Stimulated activated naive CD8-positive, alpha-beta T cell treated with anti-CD3 and anti-CD28 coated beads, Interleukin-15, Interleukin-2, amounts not matched to agents 100 U/mL and 50 U/mL, for 24 hours (primary cell): Measurements from ENCODE around the gene COL27A1.

ENCODE experiments used
- ATAC-seq: fragments of 150-1000 bp; cut with Tn5 transposase; one replicate; pipeline ENCODE4 v1.10.0; 2021
- DNase-seq: peaks from one replicate; pipeline ENCODE4 v3.0.0; 2021

COL27A1 gene

DNA sequence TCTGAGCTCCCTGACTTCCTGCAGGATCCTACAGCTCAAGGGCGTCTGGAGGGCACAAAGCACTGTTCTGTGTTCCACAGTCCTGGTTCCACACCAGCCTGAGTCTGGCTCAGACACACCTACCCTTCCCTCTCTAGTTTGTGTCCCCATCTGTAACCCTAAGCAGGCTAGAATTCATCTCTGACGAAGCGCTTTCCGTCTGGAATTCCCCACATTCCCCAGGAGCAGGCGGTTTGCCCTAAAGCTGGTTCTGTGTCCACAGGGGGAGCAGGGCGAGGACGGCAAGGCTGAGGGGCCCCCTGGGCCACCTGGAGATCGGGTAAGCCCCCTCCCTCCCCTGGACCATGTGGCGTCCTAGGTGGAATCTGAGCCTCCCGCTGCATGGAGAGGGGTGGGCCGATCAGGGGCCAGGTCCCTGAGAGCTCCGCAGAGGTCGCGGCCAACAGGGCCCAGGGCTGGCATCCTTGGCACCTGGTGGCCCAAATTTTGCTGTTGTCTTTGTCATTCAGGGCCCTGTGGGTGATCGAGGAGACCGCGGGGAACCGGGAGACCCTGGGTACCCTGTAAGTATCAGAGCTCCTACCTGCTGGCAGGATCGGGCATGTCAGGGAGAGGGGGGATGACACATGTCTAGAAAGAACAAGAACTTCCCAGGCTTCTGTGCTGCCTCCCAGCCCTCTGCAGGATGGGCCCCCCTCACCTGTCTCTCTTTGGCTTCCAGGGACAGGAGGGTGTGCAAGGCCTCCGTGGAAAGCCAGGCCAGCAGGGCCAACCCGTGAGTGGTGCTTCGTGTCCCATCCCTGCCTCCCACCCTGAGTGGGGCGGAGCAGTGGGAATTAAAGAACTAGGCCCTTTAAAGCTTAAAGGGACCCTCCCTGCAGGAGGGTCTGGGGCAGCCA, 133.1 kb downstream of the COL27A1 start:
- ATAC-seq (no peak), DNase-seq (no peak)

DNA sequence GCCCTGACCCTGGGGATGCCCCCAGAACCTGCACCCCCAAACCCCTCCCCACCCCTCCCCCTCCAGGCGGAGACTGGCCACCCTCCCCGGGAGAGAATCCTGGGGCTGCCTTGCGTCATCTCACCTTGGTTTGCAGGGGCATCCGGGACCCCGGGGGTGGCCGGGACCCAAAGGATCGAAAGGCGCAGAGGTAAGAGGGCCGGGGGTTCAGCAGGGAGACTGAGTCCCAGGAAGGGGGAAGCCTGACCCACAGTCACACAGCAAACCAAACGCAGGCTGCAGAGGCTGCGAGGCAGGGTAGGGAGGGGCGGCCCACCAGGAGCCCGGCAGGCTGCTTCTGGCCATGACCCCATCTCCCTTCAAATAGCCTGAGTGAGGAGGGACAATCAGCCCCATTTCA, 133.8 kb downstream of the COL27A1 start:
- DNase-seq = no peak

DNA sequence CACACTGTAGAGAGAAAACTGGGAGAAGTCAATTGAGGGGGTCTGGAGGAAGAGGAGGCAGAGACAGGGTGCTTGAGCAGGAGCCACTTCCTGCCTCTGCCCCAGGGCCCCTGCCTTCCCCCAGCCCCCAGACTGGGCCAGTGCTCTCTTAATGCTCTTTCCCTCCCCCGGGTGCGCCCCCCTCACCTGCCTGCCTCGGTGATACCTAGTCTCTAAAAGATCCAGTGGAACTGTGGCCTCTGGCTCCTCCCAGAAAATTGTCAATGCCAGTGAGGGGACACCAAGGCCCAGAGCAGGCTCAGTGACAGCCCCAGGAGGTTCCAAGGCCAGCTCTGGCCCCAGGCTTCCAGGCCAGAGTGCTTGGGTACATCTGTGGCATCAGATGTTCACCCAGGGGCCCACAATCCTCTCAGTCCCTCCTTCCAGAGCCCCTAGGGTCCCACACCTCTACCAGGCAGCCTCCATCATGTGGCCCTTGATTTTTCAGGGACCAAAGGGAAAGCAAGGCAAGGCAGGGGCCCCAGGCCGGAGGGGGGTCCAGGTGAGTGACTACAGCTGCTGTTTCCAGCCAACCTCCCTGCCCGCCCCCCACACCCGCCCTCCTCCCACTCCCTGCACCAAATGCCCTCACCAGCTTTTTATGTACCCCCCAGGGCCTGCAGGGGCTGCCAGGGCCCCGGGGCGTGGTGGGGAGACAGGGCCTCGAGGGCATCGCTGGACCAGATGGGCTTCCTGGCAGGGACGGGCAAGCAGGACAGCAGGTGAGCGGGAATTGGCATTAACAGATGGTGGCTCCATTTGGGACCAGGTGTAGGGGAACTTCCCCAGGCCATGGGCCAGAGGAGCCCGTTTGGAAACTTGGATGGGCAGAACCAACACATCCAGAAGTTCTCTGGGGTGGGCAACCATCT, 134.5 kb downstream of the COL27A1 start:
- DNase-seq (no peak), ATAC-seq (no peak)

More for the DNA sequence above, 133.8 kb downstream of the COL27A1 start:
- no peak for ATAC-seq

DNA sequence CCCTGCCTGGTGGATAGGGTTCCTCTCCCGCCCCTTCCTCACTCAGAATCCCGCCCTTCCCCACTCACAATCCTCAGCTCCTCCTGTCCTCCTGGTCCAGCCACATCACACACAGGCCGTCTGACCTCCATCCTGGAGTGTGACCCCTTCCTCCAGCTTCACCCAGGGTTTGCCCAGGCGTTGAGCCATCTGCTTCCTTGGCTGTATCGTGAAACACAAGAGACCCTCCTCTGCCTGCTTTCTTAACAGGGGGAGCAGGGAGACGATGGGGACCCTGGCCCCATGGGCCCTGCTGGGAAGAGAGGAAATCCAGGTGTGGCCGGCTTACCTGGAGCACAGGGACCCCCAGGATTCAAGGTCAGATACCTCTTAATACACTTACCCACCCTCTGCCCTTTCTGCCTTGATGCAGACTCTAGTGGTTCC, 135.2 kb downstream of the COL27A1 start:
- DNase-seq (no peak), ATAC-seq (no peak)

DNA sequence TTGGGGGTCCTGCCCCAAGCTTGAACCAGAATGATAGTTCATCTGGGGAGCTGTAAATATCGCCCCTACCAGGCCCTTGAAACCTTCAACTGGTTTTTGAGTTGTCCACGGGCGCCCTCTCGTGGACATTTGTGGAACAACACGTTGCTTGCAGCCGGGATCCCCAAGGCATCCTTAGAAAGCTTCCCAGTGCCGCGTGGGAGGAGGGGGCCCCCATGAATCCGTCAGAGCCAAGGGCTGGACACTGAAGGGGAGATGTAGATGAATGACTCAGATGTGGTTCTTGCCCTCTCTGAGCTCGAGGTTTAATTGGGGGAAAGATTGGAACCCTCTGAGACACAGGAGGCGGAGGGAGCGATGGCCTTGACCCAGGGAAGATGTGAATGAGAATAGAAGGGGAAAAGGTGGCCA, 135.7 kb downstream of the COL27A1 start:
- DNase-seq (peak; percentile 79), ATAC-seq (peak; percentile 40)

DNA sequence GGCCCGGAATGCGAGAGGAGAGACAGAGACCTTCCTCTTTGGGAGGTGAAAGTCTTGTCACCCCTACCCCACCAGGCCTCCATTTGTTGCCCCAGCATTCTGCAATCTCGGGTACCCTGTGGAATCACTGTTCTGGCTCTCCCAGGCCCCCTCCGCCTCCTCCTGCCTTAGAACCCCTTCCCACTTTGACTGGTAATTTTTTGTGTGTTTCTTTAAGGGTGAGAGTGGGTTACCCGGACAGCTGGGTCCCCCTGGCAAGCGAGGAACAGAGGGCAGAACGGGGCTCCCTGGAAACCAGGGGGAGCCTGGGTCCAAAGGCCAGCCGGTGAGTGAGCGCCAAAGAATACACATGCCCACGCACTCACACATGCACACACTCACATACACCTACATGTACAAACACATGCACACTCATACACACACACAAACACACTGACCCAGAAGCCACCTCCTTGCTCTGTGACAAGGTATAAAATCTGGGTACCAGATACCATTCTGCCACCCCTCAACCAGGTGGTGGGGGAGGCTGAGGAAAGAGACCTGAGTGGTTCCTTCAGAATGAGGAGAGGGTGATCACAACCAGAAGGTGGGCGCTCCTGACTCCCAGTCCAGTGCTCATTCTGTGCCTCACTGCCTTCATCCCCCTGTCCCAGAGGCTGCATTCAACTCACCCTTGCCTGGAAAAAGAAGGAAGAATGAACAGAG, 136.7 kb downstream of the COL27A1 start:
- no peak for ATAC-seq

DNA sequence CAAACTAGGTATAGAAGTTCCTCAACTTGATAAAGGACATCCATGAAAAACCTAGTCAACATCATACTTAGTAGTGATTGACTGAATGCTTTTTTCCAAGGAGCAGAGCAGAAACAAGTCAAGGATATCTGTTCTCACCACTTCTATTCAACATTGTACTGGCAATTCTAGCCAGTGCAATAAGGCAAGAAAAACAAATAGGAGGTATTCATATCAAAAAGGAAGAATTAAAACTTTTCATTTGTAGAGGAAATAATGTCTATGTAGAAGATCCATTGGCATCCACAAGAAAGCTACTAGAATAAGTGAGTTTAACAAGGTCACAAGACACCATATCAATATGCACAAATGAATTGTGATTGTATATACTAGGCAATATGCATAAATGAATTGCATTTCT, 139.3 kb downstream of the COL27A1 start:
- DNase-seq = no peak
- no peak for ATAC-seq

More for the DNA sequence above, 136.7 kb downstream of the COL27A1 start:
- no peak for DNase-seq

DNA sequence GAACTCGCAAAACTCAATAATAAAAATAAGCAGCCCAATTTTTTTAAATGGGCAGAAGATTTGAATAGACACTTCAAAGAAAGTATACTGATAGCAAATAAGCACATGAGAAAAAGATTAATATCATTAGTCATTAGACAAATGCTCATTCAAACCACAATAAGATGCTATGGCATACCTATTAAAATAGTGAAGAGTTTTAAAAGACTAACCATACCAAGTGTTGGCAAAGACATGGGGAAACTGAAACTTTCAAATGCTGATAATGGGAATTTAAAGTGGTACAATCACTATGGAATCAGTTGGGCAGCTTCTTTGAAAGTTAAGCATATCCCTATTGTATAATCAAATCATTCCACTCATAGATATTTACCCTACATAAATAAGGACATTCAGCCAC, 141.0 kb downstream of the COL27A1 start:
- ATAC-seq = no peak

DNA sequence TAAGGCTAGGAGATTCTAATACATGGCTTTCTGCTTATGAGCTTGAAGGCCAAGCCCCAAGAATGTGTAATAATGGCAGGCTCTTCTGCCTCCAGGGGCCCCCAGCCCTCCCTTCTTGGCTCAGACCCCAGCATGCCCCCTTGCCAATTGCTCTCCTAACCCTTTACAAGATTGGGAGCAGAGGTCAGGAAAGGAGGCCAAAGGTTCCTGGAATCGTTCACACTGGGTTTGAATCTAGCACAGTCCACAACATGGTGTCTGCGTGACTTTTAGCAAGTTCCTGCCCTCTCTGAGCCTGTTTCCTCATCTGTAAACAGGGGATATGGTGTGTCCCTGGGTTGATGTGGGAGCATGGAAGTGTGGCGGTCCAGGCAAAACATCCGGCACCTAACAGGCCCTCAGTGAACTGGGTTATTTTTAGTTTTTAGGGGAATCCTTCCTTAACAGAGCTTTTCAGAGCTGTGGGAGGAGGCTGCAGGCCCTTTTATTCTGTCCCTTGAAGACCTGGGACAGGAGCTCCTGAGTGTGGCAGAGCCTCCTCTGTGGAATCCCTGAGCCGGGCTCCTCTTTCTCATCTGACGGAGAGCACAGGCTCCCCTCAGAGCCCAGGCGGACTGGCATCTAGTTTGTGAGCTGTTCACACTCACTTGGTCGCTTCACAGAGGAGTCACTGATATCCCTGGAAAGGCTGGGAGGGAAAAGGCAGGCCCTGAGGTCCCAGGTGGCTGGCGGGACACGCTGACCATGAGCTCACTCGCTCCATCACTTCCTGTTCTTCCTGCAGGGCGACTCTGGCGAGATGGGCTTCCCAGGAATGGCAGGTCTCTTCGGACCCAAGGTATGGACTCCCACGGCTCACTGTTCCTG, 144.2 kb downstream of the COL27A1 start:
- DNase-seq (no peak), ATAC-seq (no peak)

More for the DNA sequence above, 141.0 kb downstream of the COL27A1 start:
- no peak for DNase-seq

DNA sequence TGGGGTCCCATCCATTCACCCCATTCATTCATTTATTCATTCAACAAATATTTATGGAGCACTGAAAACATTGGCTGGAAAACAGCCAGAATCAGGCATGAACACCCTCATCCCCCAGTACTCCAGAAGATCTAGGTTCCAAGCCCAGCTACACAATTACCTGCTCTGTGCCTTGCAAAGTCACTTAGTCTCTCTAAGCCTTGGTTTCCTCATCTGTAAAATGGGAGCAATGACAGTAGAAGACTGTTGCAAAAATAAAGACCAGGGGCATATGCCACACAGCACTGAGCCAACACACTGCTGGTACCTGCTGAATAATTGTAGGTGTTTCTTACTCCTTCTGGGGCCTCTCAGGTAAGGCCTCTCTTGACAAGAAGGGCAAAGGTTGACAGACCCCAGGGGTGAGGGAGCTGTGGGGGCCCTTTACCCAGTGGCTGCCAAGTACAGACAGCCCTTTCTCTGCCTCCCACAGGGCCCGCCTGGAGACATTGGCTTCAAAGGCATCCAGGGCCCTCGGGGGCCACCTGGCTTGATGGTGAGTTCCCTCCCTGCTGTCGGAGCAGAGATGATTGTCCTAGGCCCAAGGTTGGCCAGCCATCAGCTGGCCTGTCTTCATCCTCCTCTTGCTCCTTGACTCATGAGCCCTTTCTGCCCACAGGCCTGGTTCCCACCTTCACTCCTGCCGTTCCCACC, 145.0 kb downstream of the COL27A1 start:
- ATAC-seq (no peak), DNase-seq (no peak)

DNA sequence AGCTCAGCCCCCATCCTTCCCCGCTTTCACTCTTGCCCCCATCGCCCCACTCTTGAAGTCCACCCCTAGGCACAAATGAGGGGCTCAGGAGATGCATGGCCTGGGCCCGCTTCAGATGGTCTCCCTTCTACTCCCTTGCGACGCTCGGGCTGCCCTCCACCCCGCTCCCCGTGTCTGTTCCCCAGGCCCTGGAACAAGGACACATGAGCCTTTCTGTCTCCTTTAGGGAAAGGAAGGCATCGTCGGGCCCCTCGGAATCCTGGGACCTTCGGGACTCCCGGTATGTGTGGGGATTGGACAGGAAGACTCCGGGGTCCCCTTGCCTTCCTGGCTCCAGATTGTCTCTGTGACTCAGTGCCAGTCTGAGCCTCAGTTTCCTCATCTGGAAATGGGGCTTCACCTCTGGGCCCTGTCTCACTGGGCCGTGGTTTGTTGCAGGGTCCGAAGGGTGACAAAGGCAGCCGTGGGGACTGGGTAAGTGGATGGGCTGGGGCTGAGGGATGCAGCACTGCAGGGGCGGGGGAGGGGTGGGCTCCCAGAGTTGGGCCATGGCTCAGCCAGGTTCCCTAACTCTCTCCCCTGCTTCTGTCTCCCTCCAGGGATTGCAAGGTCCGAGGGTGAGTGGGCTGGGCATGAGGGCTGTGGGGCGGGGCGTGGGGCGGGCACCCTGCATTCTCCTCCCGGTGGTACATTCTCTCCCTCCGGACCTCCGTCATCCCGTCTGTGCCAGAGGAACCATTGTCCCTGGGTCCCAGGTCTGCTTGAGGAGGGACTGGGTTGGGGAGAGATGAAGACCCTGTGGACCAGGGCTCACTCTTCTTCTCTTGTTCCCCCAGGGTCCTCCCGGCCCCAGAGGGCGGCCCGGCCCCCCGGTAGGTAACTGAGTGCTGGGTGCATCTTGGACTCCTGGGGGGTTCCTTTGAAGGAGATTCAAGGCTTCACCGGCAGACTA, 145.8 kb downstream of the COL27A1 start:
- DNase-seq = no peak
- ATAC-seq = no peak

DNA sequence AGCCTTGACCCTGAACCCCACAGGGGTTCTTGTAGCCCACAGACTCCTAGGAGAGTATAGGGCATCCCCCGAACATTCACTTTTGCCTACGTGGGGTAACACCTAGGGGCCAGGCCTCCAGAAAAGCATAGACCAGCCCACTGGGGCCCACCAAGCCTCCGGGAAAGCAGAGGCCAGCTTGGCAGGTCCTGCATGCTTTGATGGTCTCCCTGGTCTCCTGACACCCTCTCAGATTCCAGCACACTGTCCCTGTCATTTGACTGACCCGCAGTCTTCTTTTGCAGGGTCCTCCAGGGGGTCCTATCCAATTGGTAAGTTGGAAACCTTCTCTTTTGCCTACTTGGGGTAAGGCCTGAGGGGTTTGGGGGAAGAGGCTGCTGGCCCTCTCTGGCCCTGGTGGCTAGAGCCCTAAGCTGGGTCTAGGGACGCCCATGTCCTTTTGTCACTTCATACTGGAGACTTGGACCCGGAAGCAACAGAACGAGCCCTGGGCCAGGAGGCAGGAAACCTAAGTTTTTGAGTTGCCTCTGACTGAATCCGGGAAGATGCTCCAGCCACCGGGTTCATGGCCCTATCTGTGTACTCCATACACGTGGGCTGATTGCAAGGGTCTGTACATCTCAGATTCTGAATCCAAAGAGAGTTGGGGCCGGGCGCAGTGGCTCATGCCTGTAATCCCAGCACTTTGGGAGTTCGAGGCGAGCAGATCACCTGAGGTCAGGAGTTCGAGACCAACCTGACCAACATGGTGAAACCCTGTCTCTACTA, 146.6 kb downstream of the COL27A1 start:
- ATAC-seq (no peak), DNase-seq (no peak)

DNA sequence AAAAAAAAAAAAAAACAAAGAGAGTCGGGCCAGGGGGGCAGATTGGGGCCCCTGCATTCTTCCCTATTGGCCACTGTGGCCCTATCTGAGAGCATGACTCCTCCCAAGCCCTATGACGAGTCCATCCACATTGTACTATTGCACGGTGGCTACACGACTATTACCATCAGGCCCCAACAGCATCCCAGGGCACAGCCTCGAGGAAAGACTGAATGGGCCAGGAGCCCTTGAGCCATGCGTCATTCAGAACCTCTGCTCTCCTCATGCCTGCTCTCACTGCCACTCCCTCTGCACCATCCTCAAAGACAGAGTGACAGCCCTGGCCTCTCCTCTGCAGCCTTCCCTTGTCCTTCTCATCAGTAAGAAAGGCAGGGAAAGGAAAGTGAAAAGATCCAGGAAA, 147.4 kb downstream of the COL27A1 start:
- DNase-seq = no peak
- ATAC-seq = no peak

DNA sequence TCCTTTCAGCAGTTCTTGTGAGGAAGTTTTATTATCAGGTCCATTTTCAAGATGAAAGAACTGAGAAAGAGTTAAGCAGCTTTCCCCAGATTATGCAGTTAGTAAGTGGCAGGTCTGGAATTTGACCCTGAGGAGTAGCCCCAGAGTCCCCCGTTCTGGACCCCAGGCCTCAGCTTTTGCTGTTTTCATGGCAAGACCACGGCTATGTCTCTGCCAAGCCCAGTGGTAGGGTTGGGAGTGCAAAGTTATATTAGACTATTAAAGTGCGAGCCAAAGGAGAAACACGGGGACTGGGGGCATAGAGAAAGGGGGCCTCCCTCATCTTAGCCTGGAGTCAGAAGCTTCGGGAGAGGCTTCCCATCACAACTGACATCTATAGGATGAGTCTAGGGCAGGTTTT, 148.2 kb downstream of the COL27A1 start:
- no peak for ATAC-seq
- no peak for DNase-seq

DNA sequence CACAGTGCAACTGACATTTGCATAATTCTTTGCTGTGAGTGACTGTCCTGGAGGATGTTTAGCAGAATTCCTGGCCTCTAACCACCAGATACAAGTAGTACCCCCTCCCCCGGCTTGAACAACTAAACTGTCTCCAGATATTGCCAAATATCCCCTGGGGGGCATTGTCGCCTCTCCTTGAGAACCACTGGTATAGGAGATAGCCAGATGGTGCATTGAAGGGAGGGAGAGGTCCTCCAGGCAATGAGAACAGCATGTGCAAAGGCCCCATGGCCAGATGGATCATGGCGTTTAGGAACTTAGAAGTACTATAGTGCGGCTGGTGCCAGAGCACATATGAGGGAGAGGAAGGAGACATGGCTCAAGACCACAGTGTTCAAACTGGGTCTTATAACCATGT, 148.6 kb downstream of the COL27A1 start:
- no peak for DNase-seq
- no peak for ATAC-seq

DNA sequence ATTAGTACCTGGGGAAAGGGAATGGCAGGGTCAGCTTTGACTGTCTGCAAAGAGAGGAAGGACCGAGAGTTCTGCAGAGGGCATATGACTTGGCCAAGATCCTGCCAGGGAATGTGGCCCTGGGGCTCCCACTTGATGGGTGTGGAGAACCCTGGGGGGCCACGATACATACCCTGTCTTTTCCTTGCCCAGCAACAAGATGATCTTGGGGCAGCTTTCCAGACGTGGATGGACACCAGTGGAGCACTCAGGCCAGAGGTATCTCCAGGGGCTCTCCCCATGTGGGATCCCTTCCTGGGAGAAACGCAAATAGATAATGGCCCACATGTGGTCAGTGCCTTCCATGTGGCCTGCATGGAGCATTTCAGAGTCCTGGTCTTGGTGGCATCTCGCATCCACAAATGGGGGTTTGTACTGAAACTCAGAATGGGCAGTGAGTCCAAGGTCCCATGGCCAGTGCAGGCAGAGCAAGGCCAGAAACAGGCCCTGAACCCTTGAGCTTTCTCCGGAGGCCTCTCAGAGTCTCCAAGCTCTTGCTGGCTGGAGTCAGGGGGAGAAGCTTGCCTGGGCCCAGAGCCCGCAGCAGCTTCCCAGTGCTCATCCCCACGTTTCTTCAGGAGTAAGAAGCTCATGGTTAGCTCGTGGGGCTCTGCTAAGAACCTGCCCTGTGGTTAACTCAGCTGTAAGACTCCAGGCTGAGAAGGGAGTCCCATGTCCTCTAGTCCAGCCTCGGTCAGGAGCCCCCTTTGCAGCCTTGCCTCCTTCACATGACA, 149.3 kb downstream of the COL27A1 start:
- DNase-seq = no peak
- no peak for ATAC-seq

DNA sequence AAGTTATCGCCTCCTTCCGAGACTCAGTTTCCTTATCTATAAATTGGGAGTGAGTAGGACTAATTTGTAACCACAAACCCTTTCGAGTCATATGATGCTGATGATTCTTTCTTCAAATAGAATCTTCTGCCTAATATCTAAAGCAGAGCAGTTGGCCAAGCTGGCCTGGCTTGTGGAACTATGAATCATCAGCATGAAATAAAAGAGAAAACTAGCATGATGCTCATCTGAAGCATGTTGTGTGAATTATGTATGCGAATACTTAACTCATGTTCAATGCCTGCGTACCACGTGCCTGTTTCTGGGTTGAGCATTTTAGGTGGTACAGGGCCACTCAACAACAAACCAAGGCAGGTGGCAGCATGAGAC, 152.5 kb downstream of the COL27A1 start:
- ATAC-seq (no peak), DNase-seq (no peak)

DNA sequence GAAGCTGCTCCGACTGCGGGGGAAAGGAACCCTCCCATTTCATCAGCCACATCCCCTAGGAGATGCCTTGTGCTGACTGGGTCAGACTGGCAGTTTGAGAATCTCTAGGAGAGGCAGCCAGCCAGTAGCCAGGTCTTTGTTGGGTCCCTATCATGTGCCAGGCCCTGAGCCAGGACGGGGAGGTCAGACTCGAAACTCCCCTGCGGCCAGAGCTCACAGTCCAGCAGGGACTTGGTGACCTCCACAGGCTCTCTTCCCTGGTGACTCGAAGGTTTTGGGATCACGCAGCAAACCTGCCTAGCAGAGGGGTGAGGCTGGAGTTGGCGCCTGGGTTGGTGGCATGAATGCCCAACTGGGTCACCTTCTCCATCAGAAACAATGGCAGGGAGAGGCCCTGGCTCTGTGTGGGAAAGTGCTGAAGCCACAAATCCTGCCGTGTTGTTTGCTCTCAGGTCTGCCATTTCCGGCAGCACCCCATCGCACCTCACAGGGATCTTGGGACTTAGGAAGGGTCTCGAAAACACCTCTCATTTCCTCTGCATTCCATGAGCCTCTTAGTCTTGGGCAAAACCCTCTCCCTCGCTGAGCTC, 153.1 kb downstream of the COL27A1 start:
- DNase-seq = no peak
- no peak for ATAC-seq
